GM10248 (cell line): ENCODE data around the gene SLC25A13.

Experiments used
- CTCF ChIA-PET: fragments of 300-600 bp; sonication (Branson Sonifier 250); formaldehyde crosslinking; extraction: SDS; loops from one replicate; lab custom pipeline; 2021; ENCODE audit warnings: antibody characterized with exemption; lab: Yijun Ruan, JAX
- POLR2A ChIA-PET: fragments of 350-650 bp; sonication (Branson Sonifier 250); formaldehyde crosslinking; extraction: SDS; loops from one replicate; lab custom pipeline; 2020; ENCODE audit warnings: antibody characterized with exemption; lab: Yijun Ruan, JAX
- DNase-seq: peaks from one replicate; pipeline ENCODE4 v3.0.0; 2012; ENCODE audit errors: extremely low spot score
- CTCF ChIP-seq: IDR thresholded peaks from 2 replicates; pipeline ENCODE4 v1.5.1; 2012; ENCODE audit warnings: mild to moderate bottlenecking, low read depth; ENCODE audit errors: extremely low read depth, missing control alignments, control extremely low read depth

The SLC25A13 gene

GRCh38 chr7:96151889-96152288, 170.0 kb downstream of the SLC25A13 start:
- DNase-seq = no peak
- TF ChIP-seq CTCF = no peak
- ChIA-PET CTCF (interaction anchor here (1.0 to 1.3 kb wide), 2 partner anchors 9 to 13 kb away, joined by 3 read pairs; no protein-coding TSS in a partner anchor), POLR2A (no interaction called here)

- no peak for DNase-seq
- TF ChIP-seq CTCF = no peak
- CTCF ChIA-PET = interaction anchor here (1.2 to 1.7 kb wide), 2 partner anchors 10 to 13 kb away, joined by 3 to 6 read pairs; no protein-coding TSS in a partner anchor
- POLR2A ChIA-PET = no interaction called here
These were observed 177.7 kb downstream of the SLC25A13 start for GRCh38 chr7:96144260-96144526.

- DNase-seq = no peak
- ChIA-PET CTCF (interaction anchor here (1.2 to 1.7 kb wide), 2 partner anchors 10 to 13 kb away, joined by 3 to 6 read pairs; no protein-coding TSS in a partner anchor), POLR2A (no interaction called here)
- TF ChIP-seq CTCF = no peak
These were observed 178.2 kb downstream of the SLC25A13 start for GRCh38 chr7:96143495-96144259.

GRCh38 chr7:96136600-96137239, 185.2 kb downstream of the SLC25A13 start:
- CTCF ChIA-PET = interaction anchor here (1.0 kb wide), 1 partner anchor 11 kb away, joined by 3 read pairs; no protein-coding TSS in a partner anchor
- POLR2A ChIA-PET = no interaction called here
- DNase-seq = no peak
- no peak for TF ChIP-seq CTCF

GRCh38 chr7:96135241-96135640, 186.7 kb downstream of the SLC25A13 start:
- CTCF ChIA-PET = no interaction called here
- no peak for DNase-seq
- POLR2A ChIA-PET = no interaction called here
- no peak for TF ChIP-seq CTCF

- DNase-seq = no peak
- ChIA-PET CTCF (interaction anchor here (0.9 to 1.2 kb wide), 2 partner anchors 12 to 27 kb away, joined by 3 read pairs; no protein-coding TSS in a partner anchor), POLR2A (no interaction called here)
These were observed 190.4 kb downstream of the SLC25A13 start for GRCh38 chr7:96131525-96131924.

More at GRCh38 chr7:96131525-96131924, 190.4 kb downstream of the SLC25A13 start:
- TF ChIP-seq CTCF = no peak
